ENCODE data around the gene RPGR. TPM values are rescaled to one million over a fixed set of nuclear protein-coding genes. Genes with fewer than 3 reads are reported as not detected.

Gene RPGR, protein sequence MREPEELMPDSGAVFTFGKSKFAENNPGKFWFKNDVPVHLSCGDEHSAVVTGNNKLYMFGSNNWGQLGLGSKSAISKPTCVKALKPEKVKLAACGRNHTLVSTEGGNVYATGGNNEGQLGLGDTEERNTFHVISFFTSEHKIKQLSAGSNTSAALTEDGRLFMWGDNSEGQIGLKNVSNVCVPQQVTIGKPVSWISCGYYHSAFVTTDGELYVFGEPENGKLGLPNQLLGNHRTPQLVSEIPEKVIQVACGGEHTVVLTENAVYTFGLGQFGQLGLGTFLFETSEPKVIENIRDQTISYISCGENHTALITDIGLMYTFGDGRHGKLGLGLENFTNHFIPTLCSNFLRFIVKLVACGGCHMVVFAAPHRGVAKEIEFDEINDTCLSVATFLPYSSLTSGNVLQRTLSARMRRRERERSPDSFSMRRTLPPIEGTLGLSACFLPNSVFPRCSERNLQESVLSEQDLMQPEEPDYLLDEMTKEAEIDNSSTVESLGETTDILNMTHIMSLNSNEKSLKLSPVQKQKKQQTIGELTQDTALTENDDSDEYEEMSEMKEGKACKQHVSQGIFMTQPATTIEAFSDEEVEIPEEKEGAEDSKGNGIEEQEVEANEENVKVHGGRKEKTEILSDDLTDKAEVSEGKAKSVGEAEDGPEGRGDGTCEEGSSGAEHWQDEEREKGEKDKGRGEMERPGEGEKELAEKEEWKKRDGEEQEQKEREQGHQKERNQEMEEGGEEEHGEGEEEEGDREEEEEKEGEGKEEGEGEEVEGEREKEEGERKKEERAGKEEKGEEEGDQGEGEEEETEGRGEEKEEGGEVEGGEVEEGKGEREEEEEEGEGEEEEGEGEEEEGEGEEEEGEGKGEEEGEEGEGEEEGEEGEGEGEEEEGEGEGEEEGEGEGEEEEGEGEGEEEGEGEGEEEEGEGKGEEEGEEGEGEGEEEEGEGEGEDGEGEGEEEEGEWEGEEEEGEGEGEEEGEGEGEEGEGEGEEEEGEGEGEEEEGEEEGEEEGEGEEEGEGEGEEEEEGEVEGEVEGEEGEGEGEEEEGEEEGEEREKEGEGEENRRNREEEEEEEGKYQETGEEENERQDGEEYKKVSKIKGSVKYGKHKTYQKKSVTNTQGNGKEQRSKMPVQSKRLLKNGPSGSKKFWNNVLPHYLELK
- 5.7 and 6.0 TPM in 2 replicates for total RNA-seq

DNA sequence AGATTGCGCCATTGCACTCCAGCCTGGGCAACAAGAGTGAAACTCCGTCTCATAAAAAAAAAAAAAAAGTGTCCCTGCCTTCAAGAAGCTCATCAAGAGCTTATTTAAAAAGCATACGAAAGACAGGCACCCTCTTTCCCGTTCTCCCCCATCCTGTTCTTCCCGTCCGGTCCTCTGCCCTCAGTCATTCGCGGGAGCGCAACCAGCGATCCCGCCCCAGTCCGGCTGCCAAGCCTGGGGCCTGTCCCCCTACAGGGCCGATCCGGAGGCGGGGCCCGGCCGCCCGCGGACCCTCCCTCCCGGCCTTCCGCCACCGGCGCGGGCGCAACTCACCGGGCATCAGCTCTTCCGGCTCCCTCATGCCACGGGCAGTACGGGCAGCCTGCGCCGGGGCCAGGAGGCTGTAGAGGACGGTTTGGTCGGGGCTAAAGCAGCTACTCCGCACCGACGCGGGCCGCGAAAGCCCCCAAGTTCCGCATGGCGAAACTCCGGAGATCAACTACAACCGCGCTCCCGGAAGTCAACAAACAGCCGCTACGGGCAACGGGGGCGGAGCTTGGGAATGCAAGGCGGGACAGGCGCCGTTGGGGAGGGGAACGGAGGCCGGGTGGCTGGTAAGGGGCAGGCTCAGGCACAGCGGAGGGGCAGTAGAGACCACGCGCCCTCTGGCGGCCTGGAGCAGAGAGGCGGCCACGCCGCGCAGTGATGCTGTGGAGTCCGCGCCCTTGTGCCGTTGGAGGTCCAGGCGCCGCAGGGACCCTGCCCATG lies at the start of gene RPGR:
Gene RPGR (minus strand): TSS at position 503 of the 768 bp plus-strand sequence. CDS start 142 bp downstream, at position 361.
- intact Hi-C loops (cut with micrococcal nuclease), result loop anchor here (1.0 to 10.0 kb wide), 4 partner anchors 401 to 572 kb away; partner anchors contain the start of gene DYNLT3

DNA sequence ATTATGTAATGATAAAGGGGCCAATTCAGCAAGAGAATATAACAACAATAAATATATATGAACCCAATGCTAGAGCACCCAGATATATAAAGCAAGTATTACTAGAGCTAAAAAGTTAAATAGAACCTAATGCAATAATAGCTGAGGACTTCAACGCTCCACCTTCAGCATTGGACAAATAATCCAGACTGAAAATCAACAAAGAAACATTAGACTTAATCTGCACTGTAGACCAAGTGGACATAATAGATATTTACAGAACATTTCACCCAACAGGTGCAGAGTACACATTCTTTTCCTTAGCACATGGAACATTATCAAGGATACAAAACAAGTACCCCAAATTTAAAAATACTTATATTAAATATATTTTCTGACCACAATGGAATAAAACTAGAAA lies 49.4 kb upstream of the RPGR start:
- intact Hi-C loops (cut with micrococcal nuclease), result no loop called here

DNA sequence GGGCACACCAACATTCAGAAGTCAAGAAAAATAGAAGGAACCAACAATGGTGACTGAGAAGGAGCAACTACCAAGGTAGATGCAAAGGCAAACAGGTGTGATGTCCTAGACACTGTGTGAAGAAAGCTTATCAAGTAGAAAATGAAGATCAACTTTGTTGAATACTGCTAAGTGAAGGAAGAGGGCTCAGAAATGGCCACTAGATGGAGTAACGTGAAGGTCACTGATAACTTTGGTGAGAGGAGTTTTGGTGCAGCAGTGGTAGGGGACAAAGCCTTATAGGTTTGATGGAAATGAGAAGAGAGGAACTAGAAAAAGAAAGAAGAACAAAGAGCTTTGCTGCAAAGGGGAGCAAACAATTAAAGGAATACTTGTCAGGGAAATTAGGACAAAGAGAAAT lies 48.6 kb upstream of the RPGR start:
- intact Hi-C loops (cut with micrococcal nuclease), result no loop called here

DNA sequence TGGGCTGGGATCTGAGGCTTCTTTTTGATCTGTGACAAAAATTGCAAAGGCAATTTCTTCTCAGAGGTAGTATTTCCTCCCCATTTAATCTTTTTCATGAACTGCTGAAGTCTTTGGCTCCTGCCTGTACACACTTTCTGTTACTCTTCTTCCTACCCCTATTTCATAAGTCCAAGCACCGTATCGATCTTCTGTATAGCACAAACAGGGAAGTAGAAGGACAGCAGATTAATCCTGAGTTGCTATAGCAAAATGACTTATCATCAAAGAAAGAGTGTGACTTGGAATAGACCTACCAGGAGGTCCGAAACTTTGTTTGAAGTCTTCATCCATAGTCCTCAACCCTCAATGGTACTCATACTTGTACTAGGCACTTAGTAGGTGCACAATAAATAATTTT lies 47.1 kb upstream of the RPGR start:
- intact Hi-C loops (cut with micrococcal nuclease), result no loop called here

DNA sequence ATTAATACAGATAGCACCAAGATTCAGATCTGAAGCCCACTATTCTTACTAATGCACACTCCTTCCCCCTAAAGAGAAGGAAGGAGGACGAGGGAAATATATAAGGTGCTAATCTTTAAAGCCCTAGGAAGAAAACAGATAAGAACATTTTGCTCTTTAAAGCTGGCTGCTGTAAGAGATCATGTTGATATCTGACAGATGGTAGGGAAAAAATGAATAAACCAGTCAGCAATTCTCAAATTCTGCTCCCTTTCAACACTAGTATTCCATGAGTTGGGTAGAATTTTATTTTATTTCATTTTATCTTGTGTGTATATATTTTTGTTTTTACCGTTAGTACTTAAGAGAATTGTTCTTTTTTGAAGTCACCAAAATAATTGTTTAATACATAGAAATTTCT lies 44.3 kb upstream of the RPGR start:
- intact Hi-C loops (cut with micrococcal nuclease), result no loop called here

DNA sequence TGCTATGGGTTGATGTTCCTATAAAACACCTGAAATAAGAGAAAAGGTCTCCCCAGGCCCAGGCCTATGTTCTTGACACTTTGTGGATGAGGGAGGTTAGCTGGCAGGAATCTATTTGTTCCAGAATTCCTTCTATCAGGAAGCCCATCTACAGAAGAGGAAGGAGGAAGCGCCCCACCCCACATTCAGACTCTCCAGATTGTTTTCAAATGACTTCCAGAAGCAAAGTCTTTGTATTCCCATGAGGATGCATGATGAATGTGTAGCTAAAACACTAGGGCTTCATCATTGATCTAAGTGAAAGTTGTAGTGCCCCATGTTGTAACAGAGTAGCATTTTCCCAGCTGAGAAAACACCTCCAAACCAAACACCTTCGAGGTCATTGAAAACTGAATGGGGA lies 41.5 kb upstream of the RPGR start:
- intact Hi-C loops (cut with micrococcal nuclease), result no loop called here

DNA sequence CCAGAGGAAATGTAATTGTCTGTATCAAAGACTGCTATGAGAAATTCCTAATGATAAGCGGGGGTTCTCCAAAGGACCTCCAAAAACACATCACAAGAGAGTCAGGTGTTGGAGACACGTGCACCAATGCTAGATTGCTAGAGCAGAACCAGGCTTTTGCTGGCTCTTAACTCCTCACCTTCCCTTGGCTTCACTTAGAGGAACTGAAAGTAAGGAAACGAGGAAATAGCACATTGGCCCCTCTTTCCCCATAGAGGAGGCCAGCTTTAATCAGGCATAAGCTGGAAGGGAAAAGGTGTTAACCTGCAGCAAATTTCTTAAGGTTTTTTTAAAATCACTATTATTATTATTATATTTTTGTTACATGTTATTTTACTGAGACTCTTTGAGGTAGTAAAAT lies 38.6 kb upstream of the RPGR start:
- intact Hi-C loops (cut with micrococcal nuclease), result no loop called here

DNA sequence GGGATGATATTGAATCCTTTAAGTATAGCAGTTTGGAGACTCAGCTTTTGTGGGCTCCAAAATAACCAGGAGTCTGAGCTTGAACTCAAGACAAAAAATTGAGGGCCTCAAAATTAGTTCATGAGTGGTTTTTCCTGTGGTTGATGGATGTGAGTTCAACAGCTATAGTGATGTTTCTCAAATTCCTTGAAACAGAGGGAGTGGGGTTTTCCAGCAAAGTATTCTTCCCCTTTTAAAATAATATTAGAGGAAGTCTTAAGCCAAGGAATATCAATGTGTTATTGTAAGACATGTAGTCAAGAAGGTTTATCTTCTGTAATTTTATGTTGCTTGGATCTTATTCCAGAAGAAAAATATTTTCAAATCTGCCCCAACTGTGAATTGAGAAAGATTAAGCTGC lies 35.7 kb upstream of the RPGR start:
- intact Hi-C loops (cut with micrococcal nuclease), result no loop called here

DNA sequence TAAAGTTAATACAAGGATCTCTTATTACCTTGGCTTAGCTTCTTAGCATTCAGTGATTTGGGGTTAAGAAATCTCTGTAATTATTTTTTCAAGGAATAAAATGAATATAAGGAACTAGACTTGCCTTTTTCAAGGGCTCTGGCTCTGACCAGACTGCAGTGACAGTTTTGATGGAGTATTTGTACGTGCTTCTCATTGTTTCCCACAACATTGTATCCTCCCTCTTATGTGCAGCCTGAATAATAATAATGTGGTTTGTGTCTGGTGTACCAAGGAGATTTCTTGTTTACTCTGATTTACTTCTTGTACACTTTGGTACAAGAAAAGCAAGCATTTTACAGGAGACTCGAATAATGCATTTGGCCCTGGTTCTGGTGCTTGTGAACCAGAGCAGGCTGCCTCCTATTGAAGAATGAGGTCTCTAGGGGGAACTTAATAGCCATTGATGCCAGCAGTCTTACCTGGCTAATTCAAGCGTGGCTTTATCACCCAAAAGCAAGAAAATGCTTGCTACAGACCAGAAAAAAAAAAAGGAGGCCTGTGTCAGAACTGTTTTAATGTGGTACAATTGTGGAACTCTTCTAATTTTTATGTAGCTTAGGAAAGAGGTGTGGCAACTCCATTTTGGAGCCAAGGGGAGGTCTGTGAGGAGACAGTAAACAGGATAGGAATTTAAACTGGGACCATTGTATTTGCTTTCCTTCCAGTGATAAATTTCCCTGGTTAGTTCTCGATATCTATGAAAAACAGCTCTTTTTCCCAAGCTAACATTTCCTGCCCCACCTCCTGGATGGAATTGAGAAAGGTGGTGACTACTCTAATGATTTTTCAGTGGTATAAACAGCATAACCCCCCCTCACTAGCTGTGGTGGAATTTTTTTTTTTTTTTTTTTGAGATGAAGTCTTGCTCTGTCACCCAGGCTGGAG lies 30.7 kb upstream of the RPGR start:
- intact Hi-C loops (cut with micrococcal nuclease), result no loop called here

DNA sequence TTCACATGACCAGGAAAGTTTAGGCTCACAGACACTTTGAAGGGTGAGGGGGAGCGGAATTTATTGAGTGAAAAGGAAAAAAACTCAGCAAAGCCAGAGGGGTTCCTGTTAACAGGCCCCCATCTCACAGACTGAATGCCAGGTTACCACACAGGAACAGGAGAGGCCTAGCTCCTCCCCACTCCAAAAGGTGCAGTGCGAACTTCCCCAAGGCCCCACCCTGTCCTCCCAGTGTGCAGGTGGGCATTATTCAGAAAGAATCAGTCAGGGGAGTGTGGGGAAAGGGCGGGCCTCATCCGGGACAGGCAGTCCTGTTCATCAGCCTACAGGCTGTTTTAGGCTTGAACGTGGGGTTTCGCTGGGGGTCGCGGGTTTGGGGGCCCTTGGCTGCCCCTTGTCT lies 29.1 kb upstream of the RPGR start:
- intact Hi-C loops (cut with micrococcal nuclease), result no loop called here

DNA sequence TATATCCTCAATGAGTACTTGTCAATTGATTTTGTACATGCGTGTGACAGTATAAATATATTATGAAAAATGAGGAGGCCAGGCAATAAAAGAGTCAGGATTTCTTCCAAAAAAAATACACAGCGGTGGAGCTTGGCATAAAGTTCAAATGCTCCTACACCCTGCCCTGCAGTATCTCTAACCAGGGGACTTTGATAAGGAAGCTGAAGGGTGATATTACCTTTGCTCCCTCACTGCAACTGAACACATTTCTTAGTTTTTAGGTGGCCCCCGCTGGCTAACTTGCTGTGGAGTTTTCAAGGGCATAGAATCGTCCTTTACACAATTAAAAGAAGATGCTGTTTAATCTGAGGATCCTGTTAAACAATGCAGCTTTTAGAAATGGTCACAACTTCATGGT lies 25.1 kb upstream of the RPGR start, which contains the start of gene OTC:
Gene OTC (plus strand): TSS at position 243 of the 400 bp plus-strand sequence. CDS start 93 bp downstream, at position 336.
- intact Hi-C loops (cut with micrococcal nuclease), result no loop called here

DNA sequence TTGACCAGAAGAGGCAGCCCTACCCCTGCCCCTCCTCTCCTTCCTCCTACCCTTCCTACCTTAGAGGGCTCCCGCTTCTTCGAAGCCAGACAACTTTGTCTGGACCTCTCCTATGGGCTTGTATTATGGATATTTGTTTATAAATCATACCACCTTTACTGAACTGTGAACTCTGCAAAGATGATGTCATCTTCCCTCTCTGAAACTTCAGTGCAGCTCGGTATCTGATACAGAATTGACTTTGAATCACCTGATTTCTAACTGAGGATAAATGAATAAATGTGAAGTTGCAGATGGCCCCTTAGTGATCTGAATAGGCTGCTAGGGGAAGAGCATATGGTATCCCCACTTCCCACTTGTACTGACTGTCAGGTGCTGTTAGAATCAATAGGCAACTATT lies 24.0 kb upstream of the RPGR start:
- intact Hi-C loops (cut with micrococcal nuclease), result no loop called here

DNA sequence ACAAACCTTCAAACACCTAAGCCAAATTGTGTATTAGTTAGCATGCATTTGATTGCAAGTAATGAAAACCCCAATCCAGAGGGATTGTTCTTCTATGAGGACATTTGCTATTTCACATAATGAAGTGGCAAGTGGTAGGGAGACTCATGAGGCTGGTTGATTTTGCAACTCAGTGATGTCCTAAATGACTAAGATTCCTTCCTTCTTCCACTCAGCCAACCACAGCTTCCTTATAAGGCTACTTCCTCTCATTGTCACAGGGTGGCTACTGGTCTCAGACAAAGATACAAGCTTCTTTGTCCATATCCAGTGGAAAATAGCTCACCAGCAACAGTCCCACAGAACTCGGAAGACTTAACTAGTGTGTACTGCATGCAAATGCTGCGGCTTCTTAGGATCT lies 19.8 kb upstream of the RPGR start:
- intact Hi-C loops (cut with micrococcal nuclease), result no loop called here

DNA sequence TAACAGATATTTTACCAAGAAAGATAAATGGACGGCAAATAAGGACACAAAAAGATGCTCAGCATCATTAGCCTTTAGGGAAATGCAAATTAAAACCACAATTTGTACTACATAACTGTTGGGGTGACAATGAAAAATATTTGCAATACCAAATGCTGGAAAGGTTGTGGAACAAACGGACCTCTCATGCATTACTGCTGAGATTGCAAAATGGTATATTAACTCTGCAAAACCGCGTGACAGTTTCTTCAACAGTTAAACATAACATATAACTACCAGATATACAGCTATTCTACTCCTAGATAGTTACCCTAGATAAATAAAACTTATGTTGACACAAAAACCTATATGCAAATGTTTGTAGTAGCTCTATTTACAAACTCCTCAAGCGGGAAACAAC lies 18.8 kb upstream of the RPGR start:
- intact Hi-C loops (cut with micrococcal nuclease), result no loop called here

DNA sequence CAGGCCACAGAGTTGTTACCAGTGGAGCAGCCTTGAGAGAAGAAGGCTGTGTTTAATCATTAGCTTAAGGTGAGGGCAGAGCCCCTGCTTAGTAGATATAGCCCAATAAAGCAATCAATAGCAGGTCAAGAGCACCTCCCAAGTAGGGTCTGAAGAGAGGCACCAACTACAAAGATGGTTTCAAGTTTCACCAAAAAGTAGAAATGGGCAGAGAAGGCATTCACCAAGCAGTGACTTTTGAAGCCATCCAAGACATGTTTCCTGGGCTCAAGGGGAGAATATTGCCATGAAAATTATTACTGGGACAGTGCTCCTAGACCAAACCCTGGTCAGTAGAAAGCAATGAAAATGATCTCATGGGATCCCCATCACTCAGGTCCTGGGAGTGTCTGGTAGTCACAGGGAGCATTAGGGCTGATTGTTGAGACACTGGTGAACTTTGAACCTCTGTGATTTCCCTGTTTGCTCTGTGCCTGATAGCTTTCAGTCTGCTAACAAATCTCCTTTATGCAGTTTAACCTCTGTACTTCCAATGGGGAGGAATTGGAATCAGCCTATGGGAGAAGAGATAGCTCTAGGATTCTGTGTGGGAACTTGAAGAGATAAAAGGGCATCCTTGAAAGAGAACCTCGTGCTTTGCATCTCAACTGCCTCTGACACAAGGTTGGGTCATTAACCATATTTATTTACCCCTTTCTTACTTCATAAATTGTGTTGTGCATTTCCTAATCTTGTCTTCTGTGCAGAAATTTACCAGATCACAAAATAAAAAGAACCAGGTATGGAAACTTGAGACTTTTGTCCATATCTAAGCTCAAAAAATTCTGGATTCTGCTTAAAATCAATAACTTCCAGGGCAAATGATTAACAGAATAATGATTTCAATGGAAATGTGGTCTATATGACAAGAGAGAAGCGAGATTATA lies 15.8 kb upstream of the RPGR start:
- intact Hi-C loops (cut with micrococcal nuclease), result no loop called here

DNA sequence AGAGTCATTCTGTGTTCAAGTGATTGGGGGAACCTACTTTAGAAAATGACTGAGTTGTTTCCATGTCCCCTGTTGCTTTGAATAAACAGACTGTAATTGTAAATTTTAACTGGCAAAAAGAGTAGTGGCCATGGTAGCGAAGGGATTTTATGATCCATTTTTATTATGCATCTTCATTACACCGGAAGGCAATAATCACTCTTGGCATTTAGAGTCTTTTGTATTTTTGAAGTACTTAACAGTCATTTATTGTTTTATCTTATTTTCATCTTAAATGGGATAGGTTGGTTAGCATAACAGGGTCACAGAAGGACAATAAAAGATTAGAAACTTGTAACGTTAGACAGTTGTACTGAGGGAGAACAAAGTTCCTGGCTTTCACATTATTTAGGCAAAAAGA lies 14.1 kb upstream of the RPGR start:
- intact Hi-C loops (cut with micrococcal nuclease), result no loop called here

DNA sequence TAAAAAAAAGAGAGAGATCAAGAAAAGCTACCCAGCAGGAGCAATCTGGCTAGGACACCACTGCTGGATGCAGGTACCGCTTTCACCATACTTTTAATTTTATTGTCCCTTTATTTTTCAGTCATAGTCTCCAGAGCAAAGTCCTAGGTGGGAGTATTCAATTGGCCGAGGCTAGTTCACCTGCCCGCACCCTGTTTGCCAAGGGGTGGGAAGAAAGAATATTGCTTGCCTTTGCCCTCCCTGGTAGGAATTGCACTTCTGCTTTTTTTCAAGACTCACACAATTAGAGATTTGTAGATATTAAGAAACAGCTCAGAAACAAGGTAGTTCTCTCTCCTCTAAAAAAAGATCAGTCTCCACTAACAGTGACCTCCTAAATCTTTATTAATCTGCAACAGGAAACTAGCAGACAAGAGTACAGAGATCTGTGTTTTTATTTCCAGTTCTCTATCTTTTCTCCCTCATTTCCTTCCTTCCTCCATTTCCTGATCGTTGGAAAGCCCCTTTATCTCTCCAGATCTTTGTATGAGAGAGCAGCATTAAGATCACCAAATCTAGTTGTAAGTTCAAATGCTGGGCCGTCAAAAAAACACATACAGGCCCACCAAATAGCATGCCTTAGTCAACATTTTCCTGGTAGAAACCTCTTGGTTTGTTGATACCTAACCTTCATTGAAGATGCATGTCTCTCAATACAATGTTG lies 9.4 kb upstream of the RPGR start:
- intact Hi-C loops (cut with micrococcal nuclease), result no loop called here

DNA sequence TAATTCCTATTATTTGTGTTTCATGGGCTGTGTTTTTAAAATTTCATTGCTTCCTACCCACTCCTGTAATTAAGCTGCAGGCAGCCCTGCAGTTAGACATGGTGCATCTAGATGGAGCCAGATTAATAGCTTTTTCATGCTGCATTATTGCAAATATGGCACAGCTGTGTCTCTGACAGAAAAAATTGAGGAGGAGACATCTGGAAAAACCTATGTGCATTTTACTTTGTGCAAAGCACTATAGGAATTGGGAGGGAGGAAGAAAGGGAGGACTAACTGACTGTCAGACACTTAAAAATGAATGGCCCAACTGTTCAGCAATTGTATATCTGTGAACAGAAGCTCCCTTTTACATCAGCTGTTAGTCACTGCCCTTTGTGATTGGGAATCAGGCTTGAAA lies 8.1 kb upstream of the RPGR start:
- intact Hi-C loops (cut with micrococcal nuclease), result no loop called here

Data from T-helper 2 cell treated with Interferon-gamma antibody and Interleukin-4, amounts not matched to agents 100 ng/mL and 5 ng/mL, for 36 hours (primary cell).